ENCODE measurements around the gene IL1RAPL2.
"Not testable (repeated sequence)": the region's sequence is repeated elsewhere in the genome, so short reads cannot be mapped to it uniquely, and the experiment has no call there.

IL1RAPL2 gene

DNA sequence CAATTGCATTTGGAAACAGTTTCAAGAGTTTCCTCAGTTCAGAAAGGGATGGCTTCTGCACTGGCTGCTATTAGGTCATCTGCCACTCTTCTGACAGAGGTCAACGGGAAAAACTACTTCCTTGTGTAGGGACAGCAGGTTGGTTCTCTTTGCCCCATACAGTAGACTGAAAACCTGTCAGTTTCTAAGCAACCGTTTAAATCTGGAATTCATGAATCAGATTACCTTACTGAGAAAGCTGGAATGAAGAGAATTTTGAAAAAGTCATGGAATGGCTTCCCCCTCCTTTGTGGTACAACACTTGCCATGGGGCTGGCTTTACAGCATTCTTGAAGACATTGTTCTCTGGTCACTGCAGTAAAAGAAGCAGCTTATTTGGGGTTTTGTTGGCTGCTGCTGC is 240.3 kb downstream of the IL1RAPL2 start:
- no peak overlapping the region for H3K4me3 ChIP-seq (ENCODE audit: low read length)
- no peak overlapping the region for H2AFZ ChIP-seq (ENCODE audit: low read depth, low read length)
- peaks cover 3% of the 10 kb centered on the region for H3K27me3 ChIP-seq (ENCODE audit: insufficient read depth, low read length)
- H3K36me3 ChIP-seq (ENCODE audit: insufficient read depth, low read length), result no peaks in the 10 kb centered on the region
- H3K9me3 ChIP-seq (ENCODE audit: low read length), result no peaks in the 10 kb centered on the region
- H3K4me1 ChIP-seq (ENCODE audit: insufficient read depth, low read length), result no peaks in the 10 kb centered on the region

DNA sequence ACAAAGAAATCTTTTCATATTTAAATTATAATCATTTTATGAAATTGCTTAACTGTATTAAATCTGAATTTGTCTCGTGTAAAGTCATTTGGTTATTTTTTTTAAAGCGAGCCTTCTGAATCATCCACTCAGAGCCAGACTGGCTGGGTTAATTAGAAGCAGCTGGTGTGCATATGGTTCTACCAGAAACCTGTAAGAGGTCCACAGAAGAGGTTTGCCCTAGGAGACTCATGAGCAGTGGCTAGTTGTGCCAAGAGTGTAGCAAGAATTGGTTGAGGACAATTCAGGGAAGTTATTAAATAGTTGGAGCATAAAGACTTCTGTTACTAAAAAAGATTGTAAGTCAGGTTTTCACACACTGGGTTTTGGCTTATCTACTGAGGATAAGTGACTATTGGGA is 267.4 kb downstream of the IL1RAPL2 start:
- Histone ChIP-seq H3K4me1 (ENCODE audit: insufficient read depth, low read length) (no peaks in the 10 kb centered on the region), H2AFZ (ENCODE audit: low read depth, low read length) (no peak overlapping the region), H3K36me3 (ENCODE audit: insufficient read depth, low read length) (no peaks in the 10 kb centered on the region)

GRCh38 chrX:104842646-104843045 is 276.6 kb downstream of the IL1RAPL2 start:
- Histone ChIP-seq H3K36me3 (ENCODE audit: insufficient read depth, low read length) (no peaks in the 10 kb centered on the region), H3K4me1 (ENCODE audit: insufficient read depth, low read length) (no peaks in the 10 kb centered on the region), H2AFZ (ENCODE audit: low read depth, low read length) (no peak overlapping the region), H3K4me3 (ENCODE audit: low read length) (no peak overlapping the region), H3K9me3 (ENCODE audit: low read length) (no peaks in the 10 kb centered on the region), H3K27me3 (ENCODE audit: insufficient read depth, low read length) (no peaks in the 10 kb centered on the region)

More for the DNA sequence above, 267.4 kb downstream of the IL1RAPL2 start:
- H3K4me3 ChIP-seq (ENCODE audit: low read length), result no peak overlapping the region
- no peaks in the 10 kb centered on the region for H3K9me3 ChIP-seq (ENCODE audit: low read length)
- H3K27me3 ChIP-seq (ENCODE audit: insufficient read depth, low read length), result no peaks in the 10 kb centered on the region

DNA sequence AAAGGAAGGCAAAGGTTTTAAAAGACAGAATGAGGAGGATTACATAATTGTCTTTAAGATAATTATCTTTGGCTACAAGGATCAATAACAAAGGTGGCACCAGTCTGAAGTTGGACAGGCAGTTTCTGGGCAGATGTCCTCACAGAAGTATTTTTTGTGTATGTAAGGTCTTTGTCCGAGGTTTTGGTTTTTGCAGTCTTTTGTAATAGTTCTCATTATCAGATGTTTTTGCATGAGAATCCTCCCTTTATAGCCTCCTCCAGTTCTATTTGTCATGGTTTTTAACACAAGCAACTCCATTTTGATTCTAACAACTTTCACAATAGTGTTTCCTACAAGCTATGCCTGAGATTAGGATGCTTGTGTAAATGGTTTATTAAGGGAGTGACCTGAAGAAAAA is 286.2 kb downstream of the IL1RAPL2 start:
- H3K27me3 ChIP-seq (ENCODE audit: insufficient read depth, low read length), result no peaks in the 10 kb centered on the region
- H2AFZ ChIP-seq (ENCODE audit: low read depth, low read length), result no peak overlapping the region
- H3K36me3 ChIP-seq (ENCODE audit: insufficient read depth, low read length), result no peaks in the 10 kb centered on the region
- H3K4me1 ChIP-seq (ENCODE audit: insufficient read depth, low read length), result no peaks in the 10 kb centered on the region
- H3K4me3 ChIP-seq (ENCODE audit: low read length), result no peak overlapping the region
- no peaks in the 10 kb centered on the region for H3K9me3 ChIP-seq (ENCODE audit: low read length)

DNA sequence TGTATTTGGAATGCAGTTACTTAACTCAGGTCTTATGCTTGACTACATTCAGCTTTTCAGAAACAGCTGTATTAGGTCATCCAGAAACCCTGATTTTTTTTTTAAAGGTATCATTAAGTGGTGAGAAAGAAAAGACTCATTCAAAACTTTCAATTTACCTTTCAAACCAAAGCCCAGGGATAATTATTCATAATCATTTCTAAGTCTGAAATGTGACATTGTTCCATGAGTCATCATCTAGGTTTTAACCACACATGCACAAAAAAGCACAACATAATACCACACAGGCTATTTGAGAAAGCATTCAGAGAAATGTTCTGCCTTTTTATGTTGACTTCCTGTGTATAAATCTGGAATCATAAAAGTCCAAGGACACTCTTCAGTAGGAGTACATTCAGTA is 288.2 kb downstream of the IL1RAPL2 start:
- Histone ChIP-seq H3K36me3 (ENCODE audit: insufficient read depth, low read length) (no peaks in the 10 kb centered on the region), H3K9me3 (ENCODE audit: low read length) (no peaks in the 10 kb centered on the region), H3K4me1 (ENCODE audit: insufficient read depth, low read length) (no peaks in the 10 kb centered on the region), H3K4me3 (ENCODE audit: low read length) (no peak overlapping the region), H3K27me3 (ENCODE audit: insufficient read depth, low read length) (no peaks in the 10 kb centered on the region), H2AFZ (ENCODE audit: low read depth, low read length) (no peak overlapping the region)

GRCh38 chrX:104854790-104855340 is 288.9 kb downstream of the IL1RAPL2 start:
- no peaks in the 10 kb centered on the region for H3K9me3 ChIP-seq (ENCODE audit: low read length)

GRCh38 chrX:104863466-104863865 is 297.5 kb downstream of the IL1RAPL2 start:
- Histone ChIP-seq H3K27me3 (ENCODE audit: insufficient read depth, low read length) (no peaks in the 10 kb centered on the region), H3K36me3 (ENCODE audit: insufficient read depth, low read length) (no peaks in the 10 kb centered on the region), H3K4me1 (ENCODE audit: insufficient read depth, low read length) (no peaks in the 10 kb centered on the region), H3K9me3 (ENCODE audit: low read length) (no peaks in the 10 kb centered on the region), H3K4me3 (ENCODE audit: low read length) (no peak overlapping the region), H2AFZ (ENCODE audit: low read depth, low read length) (no peak overlapping the region)

More at GRCh38 chrX:104854790-104855340, 288.9 kb downstream of the IL1RAPL2 start:
- no peak overlapping the region for H2AFZ ChIP-seq (ENCODE audit: low read depth, low read length)
- H3K36me3 ChIP-seq (ENCODE audit: insufficient read depth, low read length), result no peaks in the 10 kb centered on the region
- no peaks in the 10 kb centered on the region for H3K4me1 ChIP-seq (ENCODE audit: insufficient read depth, low read length)
- H3K27me3 ChIP-seq (ENCODE audit: insufficient read depth, low read length), result no peaks in the 10 kb centered on the region
- no peak overlapping the region for H3K4me3 ChIP-seq (ENCODE audit: low read length)

DNA sequence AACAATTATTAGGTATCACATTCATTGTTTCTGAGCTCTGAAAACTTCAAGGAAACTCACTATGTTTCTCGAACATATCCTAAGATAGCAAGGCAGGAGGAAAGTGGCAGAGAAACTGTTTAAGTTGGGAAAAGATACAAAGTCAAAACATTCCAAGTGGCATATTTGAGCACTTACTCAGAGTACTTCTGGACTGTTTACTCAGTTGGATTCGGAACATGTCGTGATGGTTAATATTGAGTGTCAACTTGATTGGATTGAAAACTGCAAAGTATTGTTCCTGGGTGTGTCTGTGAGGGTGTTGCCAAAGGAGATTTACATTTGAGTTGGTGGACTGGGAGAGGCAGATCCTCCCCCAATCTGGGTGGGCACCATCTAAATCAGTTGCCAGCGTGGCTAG is 298.3 kb downstream of the IL1RAPL2 start:
- H3K27me3 ChIP-seq (ENCODE audit: insufficient read depth, low read length), result no peaks in the 10 kb centered on the region
- H3K4me1 ChIP-seq (ENCODE audit: insufficient read depth, low read length), result no peaks in the 10 kb centered on the region

DNA sequence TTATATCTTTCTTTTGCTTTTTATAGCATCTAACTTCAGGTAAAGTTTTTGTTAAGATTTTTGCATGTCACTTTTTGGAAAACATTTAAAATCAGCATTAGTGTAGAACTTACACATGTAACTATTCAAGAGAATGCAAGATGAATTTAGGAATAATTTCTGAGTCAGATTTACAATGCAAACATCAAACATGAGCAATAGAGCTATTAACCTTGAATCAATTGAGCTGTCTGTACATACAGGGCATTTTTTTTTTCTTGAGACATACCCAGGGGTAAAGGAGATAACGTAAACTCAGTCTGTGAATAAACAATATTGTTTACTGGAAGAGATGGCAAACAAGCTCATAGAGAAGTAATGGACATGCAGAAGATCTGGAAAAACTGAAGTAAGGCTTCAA is 311.5 kb downstream of the IL1RAPL2 start:
- no peak overlapping the region for H3K4me3 ChIP-seq (ENCODE audit: low read length)

More for the DNA sequence above, 298.3 kb downstream of the IL1RAPL2 start:
- Histone ChIP-seq H3K36me3 (ENCODE audit: insufficient read depth, low read length) (no peaks in the 10 kb centered on the region), H3K9me3 (ENCODE audit: low read length) (no peaks in the 10 kb centered on the region), H3K4me3 (ENCODE audit: low read length) (no peak overlapping the region), H2AFZ (ENCODE audit: low read depth, low read length) (no peak overlapping the region)

GRCh38 chrX:104902070-104902469 is 336.1 kb downstream of the IL1RAPL2 start:
- Histone ChIP-seq H3K9me3 (ENCODE audit: low read length) (no peaks in the 10 kb centered on the region), H3K27me3 (ENCODE audit: insufficient read depth, low read length) (no peaks in the 10 kb centered on the region), H3K36me3 (ENCODE audit: insufficient read depth, low read length) (no peaks in the 10 kb centered on the region), H3K4me1 (ENCODE audit: insufficient read depth, low read length) (no peaks in the 10 kb centered on the region), H3K4me3 (ENCODE audit: low read length) (no peak overlapping the region), H2AFZ (ENCODE audit: low read depth, low read length) (no peak overlapping the region)

More for the DNA sequence above, 311.5 kb downstream of the IL1RAPL2 start:
- Histone ChIP-seq H2AFZ (ENCODE audit: low read depth, low read length) (no peak overlapping the region), H3K36me3 (ENCODE audit: insufficient read depth, low read length) (no peaks in the 10 kb centered on the region), H3K9me3 (ENCODE audit: low read length) (no peaks in the 10 kb centered on the region), H3K4me1 (ENCODE audit: insufficient read depth, low read length) (no peaks in the 10 kb centered on the region), H3K27me3 (ENCODE audit: insufficient read depth, low read length) (no peaks in the 10 kb centered on the region)

DNA sequence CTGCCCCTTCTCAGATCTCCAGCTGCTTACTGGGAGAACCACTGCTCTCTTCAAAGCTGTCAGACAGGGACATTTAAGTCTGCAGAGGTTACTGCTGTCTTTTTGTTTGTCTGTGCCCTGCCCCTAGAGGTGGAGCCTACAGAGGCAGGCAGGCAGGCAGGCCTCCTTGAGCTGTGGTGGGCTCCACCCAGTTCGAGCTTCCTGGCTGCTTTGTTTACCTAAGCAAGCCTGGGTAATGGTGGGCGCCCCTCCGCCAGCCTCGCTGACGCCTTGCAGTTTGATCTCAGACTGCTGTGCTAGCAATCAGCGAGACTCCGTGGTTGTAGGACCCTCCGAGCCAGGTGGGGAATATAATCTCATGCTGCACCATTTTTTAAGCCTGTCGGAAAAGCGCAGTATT is 343.7 kb downstream of the IL1RAPL2 start:
- not testable (repeated sequence) for H3K9me3 ChIP-seq (ENCODE audit: low read length); H3K36me3 ChIP-seq (ENCODE audit: insufficient read depth, low read length); H3K27me3 ChIP-seq (ENCODE audit: insufficient read depth, low read length); H3K4me3 ChIP-seq (ENCODE audit: low read length); H3K4me1 ChIP-seq (ENCODE audit: insufficient read depth, low read length); H2AFZ ChIP-seq (ENCODE audit: low read depth, low read length)

DNA sequence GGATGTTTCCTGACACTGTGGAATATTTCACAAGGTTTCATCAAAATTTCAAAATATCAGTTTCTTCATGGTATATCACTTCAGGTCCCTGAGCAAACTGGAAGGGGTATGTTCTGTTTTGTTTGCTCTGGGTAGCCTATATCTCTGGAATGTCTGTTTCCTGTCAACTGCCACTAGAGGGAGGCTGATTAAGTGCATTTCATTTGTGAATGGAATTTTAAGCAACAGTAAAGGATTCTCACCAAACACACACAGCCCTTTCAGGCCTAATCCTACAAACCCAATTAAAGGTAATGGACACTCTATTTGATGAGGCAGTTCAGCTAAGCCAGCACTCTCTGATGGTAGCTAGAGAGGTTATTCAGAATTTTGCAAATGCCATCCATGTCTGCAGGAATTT is 347.3 kb downstream of the IL1RAPL2 start:
- H3K4me1 ChIP-seq (ENCODE audit: insufficient read depth, low read length), result no peaks in the 10 kb centered on the region
- no peak overlapping the region for H3K4me3 ChIP-seq (ENCODE audit: low read length)
- no peak overlapping the region for H2AFZ ChIP-seq (ENCODE audit: low read depth, low read length)
- no peaks in the 10 kb centered on the region for H3K36me3 ChIP-seq (ENCODE audit: insufficient read depth, low read length)
- H3K9me3 ChIP-seq (ENCODE audit: low read length), result no peaks in the 10 kb centered on the region
- H3K27me3 ChIP-seq (ENCODE audit: insufficient read depth, low read length), result no peaks in the 10 kb centered on the region

DNA sequence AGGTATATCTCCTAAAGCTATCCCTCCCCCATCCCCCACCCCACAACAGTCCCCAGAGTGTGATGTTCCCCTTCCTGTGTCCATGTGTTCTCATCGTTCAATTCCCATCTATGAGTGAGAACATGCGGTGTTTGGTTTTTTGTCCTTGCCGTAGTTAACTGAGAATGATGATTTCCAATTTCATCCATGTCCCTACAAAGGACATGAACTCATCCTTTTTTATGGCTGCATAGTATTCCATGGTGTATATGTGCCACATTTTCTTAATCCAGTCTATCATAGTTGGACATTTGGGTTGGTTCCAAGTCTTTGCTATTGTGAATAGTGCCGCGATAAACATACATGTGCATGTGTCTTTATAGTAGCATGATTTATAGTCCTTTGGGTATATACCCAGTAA is 348.7 kb downstream of the IL1RAPL2 start:
- H3K27me3 ChIP-seq (ENCODE audit: insufficient read depth, low read length); H2AFZ ChIP-seq (ENCODE audit: low read depth, low read length); H3K4me1 ChIP-seq (ENCODE audit: insufficient read depth, low read length); H3K4me3 ChIP-seq (ENCODE audit: low read length); H3K36me3 ChIP-seq (ENCODE audit: insufficient read depth, low read length); H3K9me3 ChIP-seq (ENCODE audit: low read length): not testable (repeated sequence)

DNA sequence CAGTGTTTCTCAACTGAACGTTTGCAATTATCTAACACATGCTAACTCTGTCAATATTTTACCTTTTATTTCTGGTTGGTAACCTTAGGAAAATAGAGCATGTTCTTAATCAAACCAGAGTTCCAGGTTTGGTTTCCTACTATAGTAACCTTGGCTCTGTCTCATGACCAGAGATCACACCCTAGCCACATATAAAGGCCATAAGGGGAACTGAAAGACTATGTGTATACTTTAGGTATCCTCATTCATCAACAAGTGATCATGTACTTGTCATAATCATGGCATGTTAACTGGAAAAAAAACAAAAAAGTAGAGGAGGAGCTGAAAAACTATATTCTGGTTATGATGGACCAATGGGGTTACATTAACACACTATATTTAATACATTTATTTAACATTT is 352.1 kb downstream of the IL1RAPL2 start:
- H3K4me3 ChIP-seq (ENCODE audit: low read length), result no peak overlapping the region

More for the DNA sequence above, 352.1 kb downstream of the IL1RAPL2 start:
- Histone ChIP-seq H2AFZ (ENCODE audit: low read depth, low read length) (no peak overlapping the region), H3K27me3 (ENCODE audit: insufficient read depth, low read length) (no peaks in the 10 kb centered on the region), H3K9me3 (ENCODE audit: low read length) (no peaks in the 10 kb centered on the region), H3K36me3 (ENCODE audit: insufficient read depth, low read length) (no peaks in the 10 kb centered on the region), H3K4me1 (ENCODE audit: insufficient read depth, low read length) (no peaks in the 10 kb centered on the region)

Measured in neuron (in vitro differentiated cells).